Left renal pelvis (tissue), 4 donors: ENCODE data around the gene XPO1. TPM values are rescaled to one million over a fixed set of nuclear protein-coding genes. Genes with fewer than 3 reads are reported as not detected.
"Not testable (repeated sequence)": the region's sequence is repeated elsewhere in the genome, so short reads cannot be mapped to it uniquely, and the experiment has no call there.

Experiments
- DNase-seq, 4 donors: peaks; one replicate each; pipeline ENCODE4 v3.0.0-alpha.2; 2013; ENCODE audit warnings: low read depth in 4 of 4, low spot score in 3 of 4
- polyA plus RNA-seq, 4 donors: library from polyadenylated mRNA; unstranded; fragments of 120-200 nt; gene quantifications; one replicate each; pipeline ENCODE4 v1.2.1, GENCODE V29; 2013; ENCODE audit not compliant: insufficient read length in 4 of 4

XPO1 gene
- polyA plus RNA-seq, 4 donors: 206 to 265 (median 257) TPM

GRCh38 chr2:61470122-61470951 is 67.8 kb downstream of the XPO1 start:
- peak in 3 of 4 donors; percentile 29 to 55 (median 46) for DNase-seq

DNA sequence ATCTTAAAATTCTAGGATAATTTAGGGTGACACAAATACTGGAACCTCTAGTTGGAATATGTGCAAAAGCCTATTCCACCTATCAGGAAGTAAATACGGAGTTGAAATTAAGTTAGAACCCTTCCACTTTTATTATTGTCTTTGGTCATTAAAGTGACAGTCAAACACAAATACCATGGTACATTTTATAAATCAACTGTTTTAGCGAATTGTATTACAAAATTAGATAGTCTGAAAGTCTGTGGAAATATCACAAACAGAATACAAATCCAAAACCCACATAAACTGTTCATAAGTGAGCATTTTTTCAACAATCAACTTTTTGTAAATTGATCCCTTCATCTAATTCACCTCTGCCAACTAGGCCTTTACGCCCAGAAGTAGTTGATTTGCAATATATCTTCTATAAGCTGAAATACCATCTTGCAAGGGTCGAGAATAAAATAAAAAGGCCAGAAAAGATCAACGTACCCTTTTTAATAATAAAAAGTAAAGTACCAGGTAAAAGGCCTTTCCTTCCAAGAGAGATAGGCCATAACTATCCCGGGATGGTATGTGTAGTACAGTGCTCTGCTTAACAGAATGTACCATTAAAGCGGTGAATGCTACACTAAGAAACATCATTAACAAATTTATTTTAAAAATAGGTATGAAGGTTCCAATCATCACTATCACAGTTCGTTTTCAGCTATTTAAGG is 68.6 kb downstream of the XPO1 start:
- peak in 3 of 4 donors; percentile 4 to 43 (median 16) for DNase-seq

DNA sequence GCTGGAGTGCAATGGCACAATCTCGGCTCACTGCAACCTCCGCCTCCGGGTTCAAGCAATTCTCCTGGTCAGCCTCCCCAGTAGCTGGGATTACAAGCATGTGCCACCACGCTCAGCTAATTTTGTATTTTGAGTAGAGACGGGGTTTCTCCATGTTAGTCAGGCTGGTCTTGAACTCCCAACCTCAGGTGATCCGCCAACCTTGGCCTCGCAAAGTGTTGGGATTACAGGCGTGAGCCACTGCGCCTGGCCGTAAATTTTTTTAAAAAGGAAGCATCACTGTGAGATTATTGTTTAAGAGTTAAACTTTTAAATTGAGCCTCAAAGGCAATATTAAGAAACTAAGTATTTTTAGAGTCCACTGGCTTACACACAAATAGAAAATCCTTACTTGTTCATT is 69.9 kb downstream of the XPO1 start:
- DNase-seq: not testable (repeated sequence)

DNA sequence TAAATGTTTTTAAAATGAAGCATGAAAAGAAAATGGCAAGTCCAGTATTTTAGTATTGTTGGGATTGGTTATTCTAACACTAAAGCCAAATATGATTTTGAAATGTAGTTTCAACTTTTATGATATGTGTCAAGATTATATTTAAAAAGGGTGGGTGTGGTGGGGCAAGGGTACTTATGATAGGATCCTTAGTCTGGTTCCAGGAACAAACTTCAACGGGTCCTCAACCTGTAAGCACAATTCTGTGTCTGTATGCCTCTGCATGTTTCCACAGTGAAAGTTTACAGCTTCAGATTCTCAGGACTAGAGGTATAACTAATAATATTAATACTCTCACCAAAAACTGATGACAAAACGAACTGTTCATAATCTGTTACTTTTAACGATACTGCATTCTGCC is 73.1 kb downstream of the XPO1 start:
- DNase-seq: no peak

DNA sequence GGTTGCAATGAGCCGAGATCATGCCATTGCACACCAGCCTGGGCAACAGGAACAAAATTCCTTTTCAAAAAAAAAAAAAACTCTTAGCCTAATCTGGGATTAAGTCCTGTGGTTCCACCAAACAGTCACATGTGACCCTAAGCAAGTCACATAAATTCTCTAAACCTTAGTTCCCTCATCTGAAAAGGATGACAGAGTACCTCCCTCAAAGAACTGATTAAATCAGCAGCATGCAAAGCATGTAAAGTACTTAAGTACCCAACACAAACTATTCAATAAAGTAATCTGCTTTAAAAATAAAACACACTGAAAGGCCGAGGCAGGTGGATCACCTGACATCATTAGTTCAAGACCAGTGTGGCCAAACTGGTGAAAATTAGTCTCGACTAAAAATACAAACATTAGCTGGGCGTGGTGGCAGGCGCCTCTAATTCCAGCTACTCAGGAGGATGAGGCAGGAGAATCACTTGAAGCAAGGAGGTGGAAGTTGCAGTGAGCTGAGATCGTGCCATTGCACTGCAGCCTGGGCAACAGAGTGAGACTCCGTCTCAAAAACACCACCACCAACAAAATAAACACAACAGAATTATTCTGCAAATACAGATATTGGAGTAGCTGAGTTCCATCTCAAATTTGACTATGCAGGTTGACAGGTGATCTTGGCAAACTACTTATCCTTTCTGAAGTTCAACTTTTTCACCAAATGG is 74.2 kb downstream of the XPO1 start:
- no peak for DNase-seq

DNA sequence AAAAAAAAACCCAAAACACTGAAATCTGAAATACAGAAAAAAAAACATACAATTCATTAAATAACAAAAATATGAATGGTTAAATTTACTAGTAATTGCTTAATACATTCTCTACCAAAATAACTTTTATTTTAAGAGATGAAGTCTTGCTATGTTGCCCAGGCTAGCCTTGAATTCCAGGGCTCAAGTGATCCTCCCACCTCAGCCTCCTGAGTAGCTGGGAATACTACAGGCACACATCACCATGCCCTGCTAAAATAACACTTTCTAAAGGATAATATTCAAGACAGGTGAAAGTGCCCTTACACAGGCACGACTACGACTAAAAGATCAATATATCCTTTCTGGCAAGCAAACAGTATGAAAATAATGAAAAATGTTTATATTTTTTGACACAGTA is 76.8 kb downstream of the XPO1 start:
- no peak for DNase-seq

DNA sequence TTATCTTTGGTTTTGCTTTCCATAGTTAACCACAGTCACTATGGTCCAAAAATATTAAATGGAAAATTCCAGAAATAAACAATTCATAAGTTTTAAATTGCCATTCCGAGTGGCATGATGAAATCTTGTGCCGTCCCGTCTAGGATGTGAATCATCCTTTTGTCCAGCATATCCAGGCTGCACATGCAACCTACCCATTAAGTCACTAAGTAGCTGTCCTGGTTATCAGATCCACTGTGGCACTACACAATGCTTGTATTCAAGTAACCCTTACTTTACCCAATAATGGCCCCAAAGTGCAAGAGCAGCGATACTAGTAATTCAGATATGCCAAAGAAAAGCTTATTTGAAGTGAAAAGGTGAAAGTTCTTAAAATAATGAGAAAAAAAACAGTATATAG is 78.0 kb downstream of the XPO1 start:
- DNase-seq: no peak

DNA sequence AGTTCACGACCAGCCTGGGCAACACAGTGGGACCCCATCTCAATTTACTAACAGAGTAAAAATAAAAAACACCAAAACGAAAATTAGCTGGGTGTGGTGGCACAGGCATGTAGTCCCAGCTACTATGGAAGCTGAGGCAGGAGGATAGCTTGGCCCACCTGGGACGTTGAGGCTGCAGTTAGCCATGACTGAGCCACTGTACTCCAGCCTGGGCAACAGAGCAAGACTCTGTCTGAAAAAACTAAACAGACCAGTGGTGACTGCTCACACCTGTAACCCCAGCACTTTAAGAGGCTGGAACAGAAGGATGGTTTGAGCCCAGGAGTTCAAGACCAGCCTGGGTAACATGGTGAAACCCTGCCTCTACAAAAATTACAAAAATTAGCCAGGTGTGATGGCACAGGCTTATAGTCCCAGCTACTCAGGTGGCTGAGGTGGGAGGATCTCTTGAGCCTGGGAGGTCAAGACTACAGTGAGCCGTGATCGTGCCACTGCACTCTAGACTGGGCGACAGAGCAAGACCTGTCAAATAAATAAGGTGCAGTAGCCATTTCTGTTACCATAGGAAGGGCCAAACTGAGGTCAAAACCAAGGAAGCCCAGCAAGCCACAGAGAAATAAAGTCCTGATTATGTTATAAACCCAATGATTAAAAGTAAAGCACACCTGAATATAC is 81.3 kb downstream of the XPO1 start:
- DNase-seq: no peak

DNA sequence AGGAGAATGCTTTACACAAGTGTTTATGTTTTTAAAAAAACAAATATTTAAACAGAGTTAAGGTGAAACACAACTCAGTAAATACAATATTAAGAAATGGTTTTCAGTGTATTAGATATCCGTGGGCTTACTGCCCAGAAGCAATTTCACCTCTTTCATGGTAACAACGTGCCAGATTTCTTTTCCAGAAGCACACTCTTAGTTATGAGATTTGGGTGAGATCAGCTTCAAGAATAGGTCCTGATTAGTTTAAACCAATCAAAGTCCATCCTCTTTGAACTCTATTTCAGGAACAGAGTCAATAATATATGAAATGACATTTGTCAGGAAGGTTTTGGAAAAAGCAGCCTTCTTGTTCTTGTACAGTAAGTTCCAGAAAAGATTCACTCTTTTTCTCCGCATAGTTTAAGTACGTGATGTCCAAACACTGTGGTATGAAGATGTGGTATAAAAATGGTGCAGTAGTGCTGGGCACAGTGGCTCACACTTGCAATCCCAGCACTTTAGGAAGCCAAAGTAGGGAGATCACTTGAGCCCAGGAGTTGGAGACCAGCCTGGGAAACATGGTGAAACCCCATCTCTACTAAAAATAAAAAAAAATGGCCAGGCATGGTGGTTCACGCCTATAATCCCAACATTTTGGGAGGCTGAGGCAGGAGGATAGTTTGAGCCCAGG is 81.9 kb downstream of the XPO1 start:
- DNase-seq: no peak

GRCh38 chr2:61454972-61455371 is 83.2 kb downstream of the XPO1 start:
- DNase-seq: not testable (repeated sequence)

GRCh38 chr2:61454383-61454782 is 83.8 kb downstream of the XPO1 start:
- DNase-seq: no peak

GRCh38 chr2:61452392-61452791 is 85.8 kb downstream of the XPO1 start:
- DNase-seq: no peak

- DNase-seq: no peak
Observed at GRCh38 chr2:61451178-61451577, 87.0 kb downstream of the XPO1 start.

DNA sequence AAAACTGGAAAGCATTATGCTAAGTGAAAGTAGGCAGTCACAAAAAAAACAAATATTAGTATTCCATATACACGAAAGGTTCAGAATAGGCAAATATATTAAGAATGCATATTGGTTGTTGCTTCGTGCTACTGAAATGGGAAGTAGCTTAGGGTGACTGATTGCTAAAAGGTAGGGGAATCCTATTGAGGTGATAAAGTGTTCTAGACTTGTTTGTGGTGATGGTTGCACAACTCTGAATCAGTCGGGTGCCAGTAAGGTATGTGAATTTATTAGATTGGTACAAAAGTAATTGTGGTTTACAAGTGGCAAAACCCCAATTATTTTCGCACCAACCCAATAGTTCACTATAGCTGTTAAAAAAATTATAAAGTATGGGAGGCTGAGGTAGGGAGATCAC is 88.0 kb downstream of the XPO1 start:
- no peak for DNase-seq

GRCh38 chr2:61448229-61448628 is 89.9 kb downstream of the XPO1 start:
- no peak for DNase-seq

DNA sequence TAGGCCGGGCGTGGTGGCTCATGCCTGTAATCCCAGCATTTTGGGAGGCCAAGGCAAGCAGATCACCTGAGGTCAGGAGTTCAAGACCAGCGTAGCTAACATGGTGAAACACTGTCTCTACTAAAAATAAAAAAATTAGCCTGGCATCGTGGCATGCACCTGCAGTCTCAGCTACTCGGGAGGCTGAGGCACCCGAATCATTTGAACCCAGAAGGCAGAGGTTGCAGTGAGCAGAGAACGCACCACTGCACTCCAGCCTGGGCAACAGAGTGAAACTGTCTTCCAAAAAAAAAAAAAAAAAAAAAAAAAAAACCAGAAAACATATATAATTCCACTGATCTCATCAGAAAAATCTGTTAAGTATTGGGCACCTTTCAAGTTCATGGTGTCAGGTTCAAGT is 91.2 kb downstream of the XPO1 start:
- not testable (repeated sequence) for DNase-seq

GRCh38 chr2:61443342-61444041 is 94.7 kb downstream of the XPO1 start:
- DNase-seq: no peak

DNA sequence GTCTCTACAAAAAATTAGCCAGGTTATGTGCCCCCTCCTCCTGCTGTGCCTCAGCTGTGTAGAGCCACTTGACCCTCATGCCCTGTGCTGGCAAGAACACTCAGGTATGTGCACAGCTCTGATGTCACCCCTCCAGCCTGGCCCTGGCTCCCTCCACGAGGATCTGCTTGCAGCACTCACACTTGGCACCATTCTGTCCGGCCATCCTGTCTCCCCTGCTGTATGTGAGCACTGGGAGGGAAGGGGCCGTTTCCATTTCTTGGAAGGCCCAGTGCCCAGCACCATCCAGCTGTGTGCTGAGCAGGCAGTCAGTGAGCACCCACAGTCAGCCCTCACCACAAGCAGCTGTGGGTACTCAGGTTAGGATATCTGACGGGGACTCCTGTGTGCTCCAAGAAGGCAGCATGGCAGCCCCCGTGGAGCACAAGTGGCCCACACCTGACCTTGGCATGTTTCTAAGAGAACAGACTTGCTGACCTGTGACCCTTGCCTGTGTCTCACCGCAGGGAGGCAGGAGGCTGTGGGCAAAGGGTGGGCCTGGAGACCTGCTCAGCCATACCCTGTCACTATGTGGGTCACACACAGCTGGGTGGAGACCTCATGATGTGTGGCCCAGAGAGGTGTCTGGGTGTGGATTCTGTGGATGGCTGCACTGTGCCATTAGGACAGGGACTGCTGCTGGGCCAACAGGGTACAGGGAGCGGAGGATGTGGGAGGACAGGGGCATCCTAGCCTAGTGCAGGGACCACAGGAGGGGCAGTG is 98.7 kb downstream of the XPO1 start:
- no peak for DNase-seq

- DNase-seq: no peak
Observed at GRCh38 chr2:61438670-61439069, 99.5 kb downstream of the XPO1 start.
